ENCODE data around the gene PNMA8B. TPM values are rescaled to one million over a fixed set of nuclear protein-coding genes. Genes with fewer than 3 reads are reported as not detected.
A peak's percentile ranks its signal among the peaks of the same experiment; 100 is the strongest.

The PNMA8B gene
- total RNA-seq, 1 donor: 0.72 TPM

- H3K79me2 ChIP-seq (ENCODE audit: insufficient read depth, low read length): no peaks in the 10 kb centered on the region
- H3K36me3 ChIP-seq (ENCODE audit: insufficient read depth, low read length): no peaks in the 10 kb centered on the region
- TF ChIP-seq CTCF (IDR thresholded peaks at IDR 0.05; ENCODE audit: extremely low read depth, low read depth, low read length): no peak
- no peak overlapping the region for H2AFZ ChIP-seq (ENCODE audit: low read length)
- H3K27ac ChIP-seq (ENCODE audit: low read depth, low read length): no peak overlapping the region
- DNase-seq (ENCODE audit: insufficient read length, low spot score, missing footprints): peak; percentile 78
- H4K20me1 ChIP-seq (ENCODE audit: insufficient read depth, low read length): no peaks in the 10 kb centered on the region
- H3K4me2 ChIP-seq (ENCODE audit: insufficient read depth, low read length): no peak overlapping the region
- H3K4me1 ChIP-seq (ENCODE audit: insufficient read depth, low read length): peaks cover 10% of the 10 kb centered on the region
- peaks cover 35% of the 10 kb centered on the region for H3K27me3 ChIP-seq (ENCODE audit: insufficient read depth, low read length)
- no peaks in the 10 kb centered on the region for H3K9me3 ChIP-seq (ENCODE audit: low read depth, low read length)
- no peak overlapping the region for H3K4me3 ChIP-seq (ENCODE audit: insufficient read depth, low read length)
Observed at GRCh38 chr19:46491975-46492682, 3.5 kb downstream of the PNMA8B start.

DNA sequence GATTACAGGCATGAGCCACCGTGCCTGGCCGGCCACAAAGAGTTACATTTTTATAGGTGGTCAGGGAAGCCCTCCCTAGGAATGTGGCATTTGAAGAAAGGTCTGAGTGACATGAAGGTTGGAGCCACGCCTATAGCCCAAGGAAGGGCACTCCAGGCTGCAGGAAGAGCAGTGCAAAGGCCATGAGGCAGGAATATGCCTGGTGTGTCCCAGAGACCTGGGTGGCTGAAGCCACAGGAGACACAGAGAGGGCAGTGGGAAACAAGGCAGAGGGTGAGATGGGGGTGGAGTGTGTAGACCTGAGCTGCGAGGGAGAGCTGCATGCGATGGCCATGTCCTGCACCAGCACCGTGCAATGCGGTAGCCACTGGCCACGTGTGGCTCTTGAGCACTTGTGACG lies 4.9 kb downstream of the PNMA8B start:
- Histone ChIP-seq H3K9me3 (ENCODE audit: low read depth, low read length) (no peaks in the 10 kb centered on the region), H3K4me3 (ENCODE audit: insufficient read depth, low read length) (no peak overlapping the region), H2AFZ (ENCODE audit: low read length) (no peak overlapping the region), H4K20me1 (ENCODE audit: insufficient read depth, low read length) (no peaks in the 10 kb centered on the region), H3K4me1 (ENCODE audit: insufficient read depth, low read length) (peaks cover 12% of the 10 kb centered on the region), H3K36me3 (ENCODE audit: insufficient read depth, low read length) (no peaks in the 10 kb centered on the region), H3K4me2 (ENCODE audit: insufficient read depth, low read length) (no peak overlapping the region), H3K27me3 (ENCODE audit: insufficient read depth, low read length) (peaks cover 35% of the 10 kb centered on the region), H3K27ac (ENCODE audit: low read depth, low read length) (no peak overlapping the region), H3K79me2 (ENCODE audit: insufficient read depth, low read length) (no peaks in the 10 kb centered on the region)
- no peak for DNase-seq (ENCODE audit: insufficient read length, low spot score, missing footprints)
- TF ChIP-seq CTCF (IDR thresholded peaks at IDR 0.05; ENCODE audit: extremely low read depth, low read depth, low read length): no peak

DNA sequence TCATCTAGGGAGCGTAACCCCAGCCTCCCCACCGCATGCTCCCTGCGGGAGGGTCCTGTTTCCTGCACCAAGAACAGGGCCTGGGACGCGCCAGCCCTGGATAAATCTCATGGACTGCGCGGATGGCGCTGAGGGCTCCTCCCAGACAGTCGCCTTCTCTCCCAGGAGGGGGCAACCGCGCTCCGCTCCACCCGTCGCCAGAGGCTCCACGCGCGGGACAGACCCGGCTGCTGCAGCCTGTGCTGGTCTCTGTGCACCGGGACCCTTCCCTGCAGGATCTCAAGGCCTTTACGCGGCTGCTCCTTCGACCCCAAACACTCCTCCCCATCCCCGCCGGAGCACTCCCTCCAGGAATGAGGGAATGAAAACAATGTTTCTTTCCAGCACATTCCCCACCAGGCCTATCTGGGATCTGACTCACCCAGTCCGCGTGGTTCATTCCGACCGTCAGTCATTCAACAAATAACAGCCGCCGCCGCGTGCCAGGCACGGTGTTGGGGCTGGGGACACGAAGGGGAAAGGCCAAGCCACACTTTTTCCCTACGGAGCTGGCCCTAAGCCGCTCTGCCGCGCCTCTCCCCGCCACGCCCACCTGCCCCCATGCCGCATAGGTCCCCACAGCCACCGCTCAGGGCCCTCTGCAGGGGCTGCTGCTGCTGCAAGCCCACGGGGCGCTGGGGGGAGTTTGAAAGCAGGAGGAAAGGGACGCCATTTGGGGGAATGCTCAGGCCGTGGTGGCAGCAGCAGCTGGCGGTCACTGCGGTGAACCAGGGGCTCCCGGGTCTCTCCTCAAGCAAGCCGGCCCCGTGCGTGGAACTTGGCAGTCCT lies 6.0 kb downstream of the PNMA8B start:
- H3K4me2 ChIP-seq (ENCODE audit: insufficient read depth, low read length): peak overlapping the region; percentile 55

More for the DNA sequence above, 6.0 kb downstream of the PNMA8B start:
- peak overlapping the region; percentile 62 for H2AFZ ChIP-seq (ENCODE audit: low read length)
- H3K36me3 ChIP-seq (ENCODE audit: insufficient read depth, low read length): no peaks in the 10 kb centered on the region
- peaks cover 12% of the 10 kb centered on the region for H3K4me1 ChIP-seq (ENCODE audit: insufficient read depth, low read length)
- H3K27ac ChIP-seq (ENCODE audit: low read depth, low read length): no peak overlapping the region
- peak overlapping the region; percentile 35 for H3K4me3 ChIP-seq (ENCODE audit: insufficient read depth, low read length)
- no peaks in the 10 kb centered on the region for H4K20me1 ChIP-seq (ENCODE audit: insufficient read depth, low read length)
- peaks cover 35% of the 10 kb centered on the region for H3K27me3 ChIP-seq (ENCODE audit: insufficient read depth, low read length)
- no peaks in the 10 kb centered on the region for H3K79me2 ChIP-seq (ENCODE audit: insufficient read depth, low read length)
- H3K9me3 ChIP-seq (ENCODE audit: low read depth, low read length): no peaks in the 10 kb centered on the region
- TF ChIP-seq CTCF (IDR thresholded peaks at IDR 0.05; ENCODE audit: extremely low read depth, low read depth, low read length): peak; percentile 26
- DNase-seq (ENCODE audit: insufficient read length, low spot score, missing footprints): peak; percentile 97
